NCI-H526 (cell line): Measurements from ENCODE around the gene PDP2.
"Not testable (repeated sequence)": the region's sequence is repeated elsewhere in the genome, so short reads cannot be mapped to it uniquely, and the experiment has no call there.

Source experiments
- DNase-seq, 2 experiments: peaks; one replicate each; lab custom pipeline; 2025; lab: John Stamatoyannopoulos, UW

PDP2 gene

DNA sequence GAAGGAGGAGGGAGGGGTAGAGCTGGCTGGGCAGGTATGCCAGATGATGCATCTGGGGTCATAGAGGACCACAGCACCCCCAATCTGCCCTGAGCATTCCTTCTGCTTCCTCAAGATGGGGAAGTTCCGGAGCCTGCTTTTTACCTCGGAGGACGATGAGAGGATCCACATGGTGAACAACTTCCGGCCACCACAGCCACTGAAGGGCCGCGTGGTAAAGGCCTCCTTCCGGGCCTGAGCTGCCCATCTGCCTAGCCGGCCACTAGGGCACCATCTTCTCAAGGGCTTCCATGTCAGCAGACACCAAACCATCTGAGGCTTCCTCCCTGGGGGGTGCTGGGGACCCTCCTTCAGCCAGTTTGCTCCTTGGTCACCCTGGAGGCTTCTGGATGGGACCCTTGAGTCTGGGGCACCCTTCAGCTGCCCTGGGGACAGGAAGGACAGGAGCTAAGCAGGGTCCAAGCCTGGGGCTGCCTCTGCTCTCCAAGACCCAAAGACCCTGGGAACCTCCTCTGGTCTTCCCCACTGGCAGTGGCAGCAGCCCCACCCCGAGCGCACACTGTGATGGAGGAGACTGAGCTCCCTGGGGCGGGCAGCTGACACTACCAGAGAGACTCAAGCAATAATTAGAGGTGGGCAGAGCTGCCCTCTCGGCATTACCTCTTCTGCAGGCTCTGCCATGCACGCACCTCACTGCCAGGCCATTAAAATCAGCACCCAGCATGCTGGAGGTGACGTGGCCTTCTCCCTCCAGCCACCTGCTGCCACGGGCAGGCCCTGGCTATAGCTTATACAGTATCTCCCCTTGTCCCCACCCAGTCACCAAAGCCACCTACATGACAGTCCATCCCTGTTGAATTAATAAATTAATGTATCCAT is 26.8 kb upstream of the PDP2 start:
- no peak for DNase-seq

DNA sequence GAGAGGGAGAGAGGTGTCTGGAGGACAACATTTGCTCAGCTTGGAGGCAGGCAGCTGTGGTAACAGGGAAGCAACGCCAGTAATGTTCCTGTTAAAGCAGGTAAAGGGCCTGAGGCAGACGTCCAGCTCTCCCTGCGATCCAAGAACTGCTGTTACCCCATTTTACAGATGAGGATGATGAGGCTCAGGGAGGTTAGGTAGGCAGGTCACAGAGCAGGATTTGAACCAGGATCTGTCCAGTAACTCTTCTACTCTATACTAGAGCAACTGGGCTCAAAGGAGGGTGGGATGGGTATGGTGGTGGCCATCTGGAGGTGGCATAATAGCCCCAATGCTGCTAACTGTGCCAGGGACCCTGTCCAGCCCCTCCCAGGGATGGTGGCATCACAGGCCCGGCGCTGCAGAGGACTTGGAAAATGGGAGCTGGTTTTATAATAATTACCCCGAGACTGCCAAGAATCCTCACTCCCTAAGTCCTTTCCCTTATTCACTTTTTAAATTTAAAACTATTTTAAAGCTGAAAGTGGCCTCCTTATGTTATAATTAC is 24.1 kb upstream of the PDP2 start:
- DNase-seq = no peak

DNA sequence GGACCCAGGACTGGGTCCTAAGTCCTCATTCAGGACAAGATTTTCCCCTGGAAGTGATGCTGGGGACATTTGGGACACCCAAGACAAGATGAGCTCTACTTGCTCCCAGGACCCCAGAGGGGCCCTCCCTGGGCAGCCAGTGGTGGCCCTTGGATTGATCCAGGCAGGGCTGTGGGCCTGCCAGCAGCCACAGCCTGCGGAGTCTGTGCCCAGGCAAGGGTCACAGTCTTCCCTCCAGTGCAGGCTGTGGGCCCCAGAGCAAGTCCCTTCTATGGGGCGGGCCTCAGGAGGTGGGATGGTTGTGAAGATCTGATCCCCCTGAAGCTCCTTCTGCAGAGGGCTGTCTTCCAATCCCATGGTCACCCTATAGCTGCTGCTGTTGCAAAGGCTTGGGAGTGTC is 23.5 kb upstream of the PDP2 start:
- DNase-seq = no peak

DNA sequence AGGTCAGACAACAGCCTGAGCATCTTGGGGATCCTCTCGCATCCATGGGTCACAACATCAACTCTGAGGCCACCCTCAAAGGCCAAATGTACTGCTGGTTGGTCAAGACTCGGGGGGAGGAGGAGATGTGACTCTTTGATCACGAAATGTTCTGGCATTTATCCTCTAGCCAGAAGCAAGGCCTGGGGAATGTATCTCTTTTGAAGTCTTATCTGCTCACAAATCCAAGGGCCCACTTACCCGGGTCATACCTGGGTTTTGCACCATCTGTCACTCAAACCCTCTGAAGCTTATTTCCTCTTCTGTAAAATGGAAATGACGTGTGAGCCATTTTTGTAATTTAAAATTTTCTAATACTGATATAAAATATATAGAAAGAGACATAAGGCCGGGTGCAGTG is 22.9 kb upstream of the PDP2 start:
- no peak for DNase-seq

DNA sequence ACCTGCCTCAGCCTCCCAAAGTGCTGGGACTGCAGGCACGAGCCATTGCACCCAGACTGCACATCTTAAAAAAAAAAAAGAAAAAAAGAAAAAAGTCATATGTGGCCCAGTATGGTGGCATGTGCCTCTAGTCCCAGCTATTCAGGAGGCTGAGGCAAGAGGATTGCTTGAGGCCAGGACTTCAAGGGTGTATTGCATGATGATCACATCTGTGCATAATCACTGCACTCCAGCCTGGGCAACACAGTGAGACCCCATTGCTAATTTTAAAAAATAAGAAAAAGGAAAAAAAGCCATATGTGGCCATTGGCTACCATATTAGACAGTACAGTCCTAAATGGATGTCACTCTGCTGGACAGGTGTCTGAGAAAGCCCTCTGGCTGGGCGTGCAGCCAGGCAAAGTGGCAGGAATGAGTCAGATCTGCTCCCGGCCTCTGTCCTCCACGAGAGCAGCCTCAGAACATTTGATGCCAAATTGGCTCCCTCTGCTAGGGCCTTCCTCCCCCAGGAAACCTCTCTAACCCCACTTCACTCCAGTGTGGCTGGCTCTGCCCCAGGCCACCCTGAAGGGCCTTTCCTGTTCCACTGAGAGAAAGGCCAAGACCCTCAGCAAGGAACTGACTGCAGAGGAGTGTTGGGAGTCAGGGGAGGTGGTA is 21.4 kb upstream of the PDP2 start:
- DNase-seq = no peak

DNA sequence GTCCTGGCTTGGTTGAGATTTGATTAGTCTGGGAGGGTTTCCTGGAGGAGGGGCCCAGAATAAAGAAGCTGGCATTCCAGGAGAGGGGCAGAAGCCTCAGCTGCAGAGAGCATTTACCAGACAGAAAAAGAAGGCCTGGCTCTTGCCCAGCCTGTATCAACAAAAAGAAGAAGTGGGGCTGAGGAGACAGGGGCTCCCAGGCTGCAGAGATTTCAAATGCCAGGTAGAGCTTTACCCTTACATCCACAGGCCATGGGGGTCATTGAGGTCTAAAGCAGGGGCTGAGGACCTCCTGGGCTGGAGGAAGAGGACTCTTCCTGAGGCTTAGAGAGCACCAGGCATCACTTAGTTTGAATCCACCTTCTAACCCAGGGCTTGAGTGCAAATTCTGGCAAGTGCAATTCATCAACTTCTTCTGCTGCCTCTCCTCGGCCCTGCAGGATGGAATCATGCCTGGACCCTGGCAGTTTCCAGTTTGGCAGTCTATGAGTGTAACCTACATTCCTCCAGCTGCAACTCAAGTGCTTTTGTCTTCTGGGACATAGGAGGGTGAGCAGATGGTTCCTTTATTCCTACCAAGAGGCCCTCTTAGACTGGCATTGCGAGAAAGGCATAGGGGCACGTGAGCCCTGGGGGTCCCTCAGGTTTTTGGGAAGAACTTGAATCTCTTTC is 20.8 kb upstream of the PDP2 start:
- DNase-seq = no peak

- DNase-seq = no peak
Observed at GRCh38 chr16:66862023-66862520, 18.2 kb upstream of the PDP2 start.

DNA sequence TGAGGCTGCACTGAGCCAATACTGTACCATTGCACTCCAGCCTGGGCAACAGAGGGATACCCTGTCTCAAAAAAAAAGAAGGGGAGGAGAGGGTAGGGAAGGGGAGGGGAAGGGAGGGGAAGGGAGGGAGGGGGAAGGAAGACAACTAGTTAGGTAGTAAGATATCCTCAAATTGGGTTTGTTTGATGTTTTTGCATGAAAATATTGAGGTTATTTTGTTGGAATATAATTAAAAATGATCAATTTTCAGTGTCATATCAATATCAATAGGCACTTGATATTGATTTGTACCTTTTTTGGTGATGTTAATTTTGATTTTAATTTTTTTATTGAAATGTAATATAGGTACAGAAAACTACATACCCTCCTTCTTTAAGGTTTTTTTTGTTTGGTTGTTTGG is 16.6 kb upstream of the PDP2 start:
- DNase-seq = no peak

DNA sequence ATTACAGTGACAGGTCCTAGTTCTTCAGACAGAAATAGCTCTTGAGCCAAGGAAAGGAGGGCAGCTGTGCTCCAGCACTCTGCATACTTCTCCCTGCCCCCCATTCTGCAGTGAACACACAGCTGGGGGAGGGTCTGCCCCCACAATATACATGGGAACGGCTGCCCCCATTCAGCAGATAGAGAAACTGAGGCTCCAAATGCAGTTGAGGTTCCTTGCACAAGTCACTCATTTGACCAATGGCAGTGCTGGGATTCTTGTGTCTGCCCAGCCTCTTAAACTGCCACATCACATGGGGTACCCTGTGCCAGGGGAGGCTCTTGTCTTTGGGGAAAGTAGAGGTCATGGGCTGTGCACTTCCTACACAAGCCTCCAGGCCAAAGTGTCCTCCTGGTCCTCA is 10.9 kb upstream of the PDP2 start:
- DNase-seq = no peak

- not testable (repeated sequence) for DNase-seq
Observed at GRCh38 chr16:66871363-66871762, 9.0 kb upstream of the PDP2 start.

DNA sequence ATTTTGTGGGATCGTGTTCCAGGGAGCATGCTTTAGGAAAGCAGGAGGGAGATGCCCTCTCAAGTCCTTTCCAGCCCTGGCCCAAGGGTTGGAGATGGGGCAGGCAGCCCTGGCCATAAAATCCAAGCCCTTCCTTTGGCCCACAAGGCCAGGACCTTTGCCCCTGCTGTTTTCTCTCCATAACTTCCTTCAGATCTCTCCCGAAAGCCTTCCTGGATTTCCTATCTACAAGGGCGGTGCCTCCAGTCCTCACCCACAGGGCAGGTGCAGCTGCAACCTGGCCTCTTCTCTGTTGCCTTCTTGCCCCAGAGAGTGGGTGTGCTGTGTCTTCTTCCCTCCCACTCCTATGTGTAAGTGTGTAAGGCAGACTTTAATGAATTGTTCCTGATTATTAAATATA is 8.5 kb upstream of the PDP2 start:
- no peak for DNase-seq

GRCh38 chr16:66872559-66872942 is 7.8 kb upstream of the PDP2 start:
- DNase-seq = no peak

DNA sequence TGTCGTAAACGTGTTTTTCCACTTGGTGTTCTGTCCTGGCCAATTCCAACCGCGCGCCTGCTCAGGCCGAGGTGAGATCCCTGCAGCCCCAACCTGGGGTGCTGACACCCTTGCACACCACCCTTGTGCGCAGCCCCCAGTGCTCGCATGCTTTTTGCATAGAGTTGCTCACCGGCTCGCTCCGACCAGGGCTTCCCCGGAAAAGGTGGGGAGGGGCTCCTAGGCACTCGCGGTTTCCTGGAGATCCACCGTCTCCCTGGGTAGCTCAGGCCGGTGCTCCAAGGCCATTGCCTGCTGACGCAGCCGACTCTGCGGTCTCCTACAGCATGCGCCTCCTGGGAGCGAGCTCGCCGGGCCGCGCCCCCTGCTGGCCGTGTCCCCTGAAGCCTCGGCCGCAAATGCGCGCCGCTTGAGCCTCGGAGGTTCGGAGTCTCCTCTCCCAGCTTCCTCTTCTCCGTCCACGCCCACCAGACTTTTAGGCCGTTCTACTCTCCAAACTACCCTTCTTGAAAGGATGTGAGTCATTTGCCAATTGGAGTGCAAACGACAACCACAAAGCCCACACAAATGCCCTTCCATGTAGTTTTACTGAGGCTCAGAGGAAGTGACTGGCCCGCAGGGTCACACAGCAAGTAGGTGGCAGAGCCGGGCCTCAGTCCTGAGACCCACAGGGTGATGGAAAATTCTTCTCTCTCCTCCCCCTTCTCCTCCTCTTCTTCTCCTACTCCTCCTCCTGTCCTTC is 7.2 kb upstream of the PDP2 start:
- peak; percentile 32 to 87 for DNase-seq

- DNase-seq = no peak
Observed at GRCh38 chr16:66873685-66874055, 6.6 kb upstream of the PDP2 start.

GRCh38 chr16:66874079-66874775 is 6.1 kb upstream of the PDP2 start:
- DNase-seq = no peak

DNA sequence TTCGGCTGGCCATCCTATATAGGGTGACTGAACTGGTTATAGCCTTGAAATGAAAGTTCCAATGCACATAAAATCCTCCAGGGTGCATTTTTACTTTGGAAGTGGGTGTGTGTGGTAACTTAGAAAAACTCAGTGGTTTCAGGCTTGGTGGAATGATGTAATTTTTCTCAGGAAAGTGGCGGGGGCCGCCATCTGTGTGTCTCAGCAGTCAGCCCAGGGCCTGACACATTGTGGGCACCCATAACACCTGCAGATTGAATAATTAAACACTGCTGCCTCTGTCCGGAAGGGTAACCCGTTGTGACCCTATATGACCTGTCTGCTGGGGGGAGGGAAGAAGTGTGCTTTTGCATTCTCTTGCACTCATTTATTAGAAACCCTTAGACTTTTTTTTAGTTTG is 2.2 kb upstream of the PDP2 start:
- no peak for DNase-seq

- DNase-seq = no peak
Observed at GRCh38 chr16:66881014-66881417, 701 bp downstream of the PDP2 start.

DNA sequence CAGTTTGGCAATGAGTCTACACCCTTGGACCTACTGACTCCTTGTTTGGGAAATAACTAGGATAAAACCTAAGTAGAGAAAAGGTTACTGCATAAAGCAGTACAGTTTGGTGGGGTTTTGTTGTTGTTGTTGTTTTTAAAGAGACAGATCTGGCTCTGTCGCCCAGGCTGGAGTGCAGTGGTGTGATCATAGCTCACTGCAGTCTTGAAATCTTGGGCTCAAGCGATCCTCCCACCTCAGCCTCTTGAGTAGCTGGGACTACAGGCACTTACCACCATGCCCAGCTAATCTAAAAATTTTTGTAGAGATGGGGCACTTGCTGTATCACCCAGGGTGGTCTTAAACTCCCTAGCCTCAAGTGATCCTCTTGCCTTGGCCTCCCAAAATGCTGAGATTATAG is 1.2 kb downstream of the PDP2 start:
- DNase-seq = no peak

- no peak for DNase-seq
Observed at GRCh38 chr16:66881964-66882508, 1.7 kb downstream of the PDP2 start.

- DNase-seq = no peak
Observed at GRCh38 chr16:66882702-66883101, 2.4 kb downstream of the PDP2 start.

DNA sequence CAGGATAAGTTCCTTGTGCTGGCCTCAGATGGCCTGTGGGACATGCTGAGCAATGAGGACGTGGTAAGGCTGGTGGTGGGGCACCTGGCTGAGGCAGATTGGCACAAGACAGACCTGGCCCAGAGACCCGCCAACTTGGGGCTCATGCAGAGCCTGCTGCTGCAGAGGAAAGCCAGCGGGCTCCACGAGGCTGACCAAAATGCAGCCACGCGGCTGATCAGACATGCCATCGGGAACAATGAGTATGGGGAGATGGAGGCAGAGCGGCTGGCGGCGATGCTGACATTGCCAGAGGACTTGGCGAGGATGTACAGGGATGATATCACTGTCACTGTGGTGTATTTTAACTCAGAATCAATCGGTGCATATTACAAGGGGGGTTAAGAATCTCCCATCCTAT is 5.2 kb downstream of the PDP2 start:
- DNase-seq = no peak
